Tibial artery (tissue), 4 donors: Measurements from ENCODE around the gene ATP6V1G1.

Experiments used
- DNase-seq, 2 donors: peaks; one replicate each; pipeline ENCODE4 v3.0.0-alpha.2; 2019
- H3K27ac ChIP-seq, 2 donors: fragments of 200-600 bp; sonication (generic) in 1 of 2; 1 replicate in 1 of 2; 2 replicates in 1 of 2; pipeline ENCODE4 v1.5.1; 2018 to 2019; ENCODE audit warnings: mild to moderate bottlenecking in 1 of 2
- H3K27me3 ChIP-seq, 2 donors: fragments of 200-600 bp; sonication (generic) in 1 of 2; one replicate each; pipeline versions ENCODE4 v1.5.1 to v1.6.0; 2016 to 2019
- H3K36me3 ChIP-seq, 3 donors: fragments of 200-600 bp; sonication (generic) in 2 of 3; one replicate each; pipeline ENCODE4 v1.5.1; 2016 to 2019; ENCODE audit warnings: mild to moderate bottlenecking in 2 of 3
- H3K4me1 ChIP-seq, 4 donors: fragments of 200-600 bp; sonication (generic) in 2 of 4; 1 replicate in 3 of 4; 2 replicates in 1 of 4; pipeline ENCODE4 v1.5.1; 2016 to 2019
- H3K4me3 ChIP-seq, 2 donors: fragments of 200-600 bp; sonication (generic) in 1 of 2; 1 replicate in 1 of 2; 2 replicates in 1 of 2; pipeline ENCODE4 v1.5.1; 2018 to 2019; ENCODE audit warnings: mild to moderate bottlenecking in 2 of 2
- H3K9me3 ChIP-seq, 3 donors: fragments of 200-600 bp; sonication (generic) in 1 of 3; one replicate each; pipeline ENCODE4 v1.5.1; 2016 to 2019
- intact Hi-C: fragments of 100-400 bp; cut with DNase I; formaldehyde crosslinking; loops from one replicate; pipeline ENCODE4 v1.15.0; 2023; ENCODE audit warnings: low total_unique reads
- TF ChIP-seq, protein P1 (sequence below), 2 experiments: fragments of 200-600 bp in 1 of 2; fragments of 450-650 bp in 1 of 2; IDR thresholded peaks; one replicate each; pipeline ENCODE4 v1.5.1; 2017 to 2019; ENCODE audit warnings: antibody characterized with exemption in 2 of 2, mild to moderate bottlenecking in 1 of 2, moderate library complexity in 1 of 2

Gene ATP6V1G1

DNA sequence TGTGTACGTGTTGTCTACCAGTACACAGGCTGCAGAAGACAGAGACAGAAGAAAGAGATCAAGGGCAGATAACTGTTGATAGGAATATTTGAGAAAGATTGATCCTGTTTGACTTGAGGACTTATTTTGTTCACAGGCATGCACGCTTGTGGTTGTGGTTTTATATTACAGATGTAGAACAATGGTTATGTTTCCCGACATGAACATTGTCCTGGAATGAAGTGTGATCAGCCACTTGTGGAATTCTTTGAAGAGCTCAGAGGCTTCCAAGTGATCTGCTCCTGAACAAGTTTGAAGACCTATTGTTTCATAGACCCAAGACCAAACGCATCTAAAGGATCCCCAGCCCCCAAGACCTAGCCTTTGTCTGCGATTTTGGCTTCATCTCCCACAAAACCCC, 56.3 kb downstream of the ATP6V1G1 start:
- intact Hi-C loops, result no loop called here
- TF ChIP-seq, protein P1, sequence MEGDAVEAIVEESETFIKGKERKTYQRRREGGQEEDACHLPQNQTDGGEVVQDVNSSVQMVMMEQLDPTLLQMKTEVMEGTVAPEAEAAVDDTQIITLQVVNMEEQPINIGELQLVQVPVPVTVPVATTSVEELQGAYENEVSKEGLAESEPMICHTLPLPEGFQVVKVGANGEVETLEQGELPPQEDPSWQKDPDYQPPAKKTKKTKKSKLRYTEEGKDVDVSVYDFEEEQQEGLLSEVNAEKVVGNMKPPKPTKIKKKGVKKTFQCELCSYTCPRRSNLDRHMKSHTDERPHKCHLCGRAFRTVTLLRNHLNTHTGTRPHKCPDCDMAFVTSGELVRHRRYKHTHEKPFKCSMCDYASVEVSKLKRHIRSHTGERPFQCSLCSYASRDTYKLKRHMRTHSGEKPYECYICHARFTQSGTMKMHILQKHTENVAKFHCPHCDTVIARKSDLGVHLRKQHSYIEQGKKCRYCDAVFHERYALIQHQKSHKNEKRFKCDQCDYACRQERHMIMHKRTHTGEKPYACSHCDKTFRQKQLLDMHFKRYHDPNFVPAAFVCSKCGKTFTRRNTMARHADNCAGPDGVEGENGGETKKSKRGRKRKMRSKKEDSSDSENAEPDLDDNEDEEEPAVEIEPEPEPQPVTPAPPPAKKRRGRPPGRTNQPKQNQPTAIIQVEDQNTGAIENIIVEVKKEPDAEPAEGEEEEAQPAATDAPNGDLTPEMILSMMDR (IDR thresholded peaks at IDR 0.05), result no peak
- Histone ChIP-seq H3K9me3 (no peaks in the 10 kb centered on the region), H3K27ac (no peak overlapping the region), H3K27me3 (no peaks in the 10 kb centered on the region), H3K4me1 (no peaks in the 10 kb centered on the region), H3K4me3 (no peak overlapping the region), H3K36me3 (peaks cover 37 to 68% (median 46%) of the 10 kb centered on the region in 3 donors)
- no peak for DNase-seq
